Tibial nerve (tissue), 4 donors: ENCODE measurements around the gene DESI2. TPM values are rescaled to one million over a fixed set of nuclear protein-coding genes. Genes with fewer than 3 reads are reported as not detected.

Experiments
- DNase-seq, 2 donors: peaks; one replicate each; pipeline ENCODE4 v3.0.0-alpha.2; 2019; ENCODE audit warnings: low spot score in 2 of 2
- H3K27ac ChIP-seq, 4 donors: fragments of 200-600 bp; sonication (generic) in 3 of 4; one replicate each; pipeline ENCODE4 v1.5.1; 2017 to 2019; ENCODE audit warnings: mild to moderate bottlenecking in 1 of 4
- H3K27me3 ChIP-seq, 2 donors: fragments of 200-600 bp; sonication (generic) in 1 of 2; one replicate each; pipeline versions ENCODE4 v1.5.1 to v1.6.0; 2017 to 2019
- H3K36me3 ChIP-seq, 3 donors: fragments of 200-600 bp; sonication (generic); one replicate each; pipeline ENCODE4 v1.5.1; 2018 to 2019
- H3K4me1 ChIP-seq, 4 donors: fragments of 200-600 bp; sonication (generic) in 3 of 4; one replicate each; pipeline ENCODE4 v1.5.1; 2017 to 2019
- H3K4me3 ChIP-seq, 4 donors: fragments of 200-600 bp; sonication (generic) in 3 of 4; one replicate each; pipeline ENCODE4 v1.5.1; 2017 to 2019; ENCODE audit warnings: mild to moderate bottlenecking in 1 of 4, moderate library complexity in 1 of 4
- H3K9me3 ChIP-seq, 4 donors: fragments of 200-600 bp; sonication (generic) in 3 of 4; one replicate each; pipeline ENCODE4 v1.5.1; 2017 to 2019
- EP300 ChIP-seq, 2 donors: sonication (generic); formaldehyde crosslinking; IDR thresholded peaks; one replicate each; pipeline ENCODE4 v1.6.1; 2017; ENCODE audit warnings: antibody characterized with exemption in 2 of 2, mild to moderate bottlenecking in 1 of 2
- POLR2A ChIP-seq, 2 donors: fragments of 450-650 bp; IDR thresholded peaks; one replicate each; pipeline ENCODE4 v1.6.1; 2017; ENCODE audit warnings: antibody characterized with exemption in 2 of 2, mild to moderate bottlenecking in 2 of 2, moderate library complexity in 2 of 2
- WGBS, 2 donors: methylation state at CpG; one replicate each; pipeline ENCODE4 v1.1.5; 2018; 5-methylcytosine and 5-hydroxymethylcytosine counted together
- total RNA-seq, 4 donors: library from RNA; depleted of rRNA; stranded (reverse); fragments of >200 nt; gene quantifications; one replicate each; pipeline ENCODE4 v1.1.0, GENCODE V29; 2016
- TF ChIP-seq, protein P1 (sequence below), 5 experiments: fragments of 200-600 bp in 3 of 5; fragments of 450-650 bp in 2 of 5; sonication (generic) in 3 of 5; IDR thresholded peaks; one replicate each; pipeline ENCODE4 v1.5.1; 2016 to 2019; ENCODE audit warnings: antibody characterized with exemption in 5 of 5, mild to moderate bottlenecking in 3 of 5, moderate library complexity in 2 of 5

DESI2 gene
- total RNA-seq, 4 donors from 2014 or later = 18.8 to 25.5 (median 23.1) TPM

DNA sequence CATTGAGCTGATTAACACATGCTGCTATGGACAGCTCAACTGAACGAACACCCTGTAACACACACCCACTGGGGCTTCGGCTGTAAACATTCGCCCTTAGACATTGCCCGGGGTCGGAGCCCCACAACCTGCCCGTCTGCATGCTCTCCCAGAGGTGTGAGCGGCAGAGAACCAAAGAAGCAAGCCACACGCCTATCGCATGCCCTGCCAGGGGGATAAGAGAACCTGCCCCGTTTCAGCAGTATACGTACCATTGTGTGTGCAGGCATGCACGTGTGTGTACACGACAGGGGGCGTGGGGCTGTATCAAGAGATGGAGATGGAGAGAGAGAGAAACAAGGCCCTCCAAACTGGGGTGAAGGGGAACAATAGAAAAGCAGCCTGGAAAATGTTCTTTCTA, 9.9 kb upstream of the DESI2 start:
- no peak for DNase-seq
- WGBS, 2 donors = 92 to 94% methylated on average over 12 to 14 of the region's 14 CpGs
- TF ChIP-seq POLR2A (IDR thresholded peaks at IDR 0.05) = no peak
- TF ChIP-seq EP300 (IDR thresholded peaks at IDR 0.05) = no peak
- TF ChIP-seq, protein P1, sequence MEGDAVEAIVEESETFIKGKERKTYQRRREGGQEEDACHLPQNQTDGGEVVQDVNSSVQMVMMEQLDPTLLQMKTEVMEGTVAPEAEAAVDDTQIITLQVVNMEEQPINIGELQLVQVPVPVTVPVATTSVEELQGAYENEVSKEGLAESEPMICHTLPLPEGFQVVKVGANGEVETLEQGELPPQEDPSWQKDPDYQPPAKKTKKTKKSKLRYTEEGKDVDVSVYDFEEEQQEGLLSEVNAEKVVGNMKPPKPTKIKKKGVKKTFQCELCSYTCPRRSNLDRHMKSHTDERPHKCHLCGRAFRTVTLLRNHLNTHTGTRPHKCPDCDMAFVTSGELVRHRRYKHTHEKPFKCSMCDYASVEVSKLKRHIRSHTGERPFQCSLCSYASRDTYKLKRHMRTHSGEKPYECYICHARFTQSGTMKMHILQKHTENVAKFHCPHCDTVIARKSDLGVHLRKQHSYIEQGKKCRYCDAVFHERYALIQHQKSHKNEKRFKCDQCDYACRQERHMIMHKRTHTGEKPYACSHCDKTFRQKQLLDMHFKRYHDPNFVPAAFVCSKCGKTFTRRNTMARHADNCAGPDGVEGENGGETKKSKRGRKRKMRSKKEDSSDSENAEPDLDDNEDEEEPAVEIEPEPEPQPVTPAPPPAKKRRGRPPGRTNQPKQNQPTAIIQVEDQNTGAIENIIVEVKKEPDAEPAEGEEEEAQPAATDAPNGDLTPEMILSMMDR (IDR thresholded peaks at IDR 0.05) = no peak
- Histone ChIP-seq H3K36me3 (no peaks in the 10 kb centered on the region), H3K27me3 (no peaks in the 10 kb centered on the region), H3K27ac (no peak overlapping the region), H3K4me3 (no peak overlapping the region), H3K9me3 (no peaks in the 10 kb centered on the region), H3K4me1 (no peaks in the 10 kb centered on the region)

DNA sequence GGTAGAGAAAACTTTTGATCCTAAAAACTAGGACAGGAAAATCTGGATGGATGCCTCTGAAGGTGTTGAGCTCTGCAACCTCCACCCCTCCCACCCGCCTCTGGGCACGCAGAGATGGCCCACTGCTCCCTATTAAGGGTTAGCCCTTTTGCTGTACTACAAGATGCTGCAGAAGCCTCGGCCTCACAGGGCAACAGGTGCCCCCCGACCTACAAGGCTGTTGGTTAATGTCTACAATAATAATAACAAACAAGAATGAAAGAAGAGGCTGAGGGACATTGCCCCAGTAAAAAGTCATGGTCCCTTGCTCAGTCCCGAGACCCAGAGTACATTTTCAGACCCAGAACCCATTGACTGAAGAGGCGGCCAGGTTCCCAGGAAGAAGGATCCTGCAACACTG, 7.5 kb upstream of the DESI2 start:
- no peak for TF ChIP-seq POLR2A (IDR thresholded peaks at IDR 0.05)
- TF ChIP-seq EP300 (IDR thresholded peaks at IDR 0.05) = no peak
- Histone ChIP-seq H3K4me3 (no peak overlapping the region), H3K4me1 (no peaks in the 10 kb centered on the region), H3K36me3 (no peaks in the 10 kb centered on the region), H3K27ac (no peak overlapping the region), H3K9me3 (no peaks in the 10 kb centered on the region), H3K27me3 (no peaks in the 10 kb centered on the region)
- 77 to 78% methylated on average over 6 of the region's 6 CpGs for WGBS, 2 donors
- no peak for DNase-seq

DNA sequence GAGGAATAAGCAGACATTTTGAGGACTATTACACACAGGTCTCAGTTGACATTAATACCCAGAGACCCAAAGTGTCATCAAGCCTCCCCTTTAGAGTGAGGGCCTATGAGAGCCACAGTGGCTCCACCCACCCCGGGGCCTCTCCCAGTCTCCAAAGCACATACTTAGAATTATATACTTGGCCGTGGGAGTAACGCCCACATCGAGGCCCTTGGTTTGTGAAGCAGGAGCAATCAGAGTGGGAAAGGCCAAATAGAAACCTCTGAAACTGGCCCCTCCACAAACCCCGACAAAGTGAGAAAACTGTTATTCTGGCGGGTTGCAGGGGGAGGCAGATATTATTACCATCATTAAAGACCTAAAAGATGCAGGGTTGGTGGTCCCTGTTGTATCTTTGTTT, 7.0 kb upstream of the DESI2 start:
- WGBS, 2 donors = 45 to 57% methylated on average over 6 of the region's 6 CpGs

DNA sequence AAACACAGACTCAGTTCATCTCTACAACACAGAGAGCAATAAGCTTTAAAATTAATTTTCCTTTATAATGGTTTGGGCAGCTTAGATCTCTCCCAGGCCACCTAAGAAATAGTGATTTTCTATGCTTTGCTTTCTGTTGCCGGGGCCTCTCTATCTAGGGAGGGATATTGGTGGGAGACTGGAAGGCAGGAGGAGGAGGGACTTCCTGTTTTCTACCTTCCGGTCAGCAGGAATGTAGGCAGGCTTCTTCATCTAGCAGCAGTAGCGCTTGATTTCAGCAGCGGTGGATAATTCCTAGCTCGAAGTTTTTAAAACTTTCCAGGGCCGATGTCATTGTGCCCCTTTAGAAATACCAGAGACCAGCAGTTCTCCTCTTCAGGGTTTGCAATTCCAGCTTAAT, 5.1 kb upstream of the DESI2 start:
- peaks cover 0 to 9% (median 0%) of the 10 kb centered on the region in 4 donors for H3K4me1 ChIP-seq

More for the DNA sequence above, 7.0 kb upstream of the DESI2 start:
- Histone ChIP-seq H3K36me3 (no peaks in the 10 kb centered on the region), H3K27me3 (no peaks in the 10 kb centered on the region), H3K4me1 (no peaks in the 10 kb centered on the region), H3K4me3 (no peak overlapping the region), H3K27ac (no peak overlapping the region), H3K9me3 (no peaks in the 10 kb centered on the region)
- DNase-seq = no peak
- TF ChIP-seq EP300 (IDR thresholded peaks at IDR 0.05) (no peak), POLR2A (IDR thresholded peaks at IDR 0.05) (no peak)
- TF ChIP-seq, protein P1 (IDR thresholded peaks at IDR 0.05) = no peak

DNA sequence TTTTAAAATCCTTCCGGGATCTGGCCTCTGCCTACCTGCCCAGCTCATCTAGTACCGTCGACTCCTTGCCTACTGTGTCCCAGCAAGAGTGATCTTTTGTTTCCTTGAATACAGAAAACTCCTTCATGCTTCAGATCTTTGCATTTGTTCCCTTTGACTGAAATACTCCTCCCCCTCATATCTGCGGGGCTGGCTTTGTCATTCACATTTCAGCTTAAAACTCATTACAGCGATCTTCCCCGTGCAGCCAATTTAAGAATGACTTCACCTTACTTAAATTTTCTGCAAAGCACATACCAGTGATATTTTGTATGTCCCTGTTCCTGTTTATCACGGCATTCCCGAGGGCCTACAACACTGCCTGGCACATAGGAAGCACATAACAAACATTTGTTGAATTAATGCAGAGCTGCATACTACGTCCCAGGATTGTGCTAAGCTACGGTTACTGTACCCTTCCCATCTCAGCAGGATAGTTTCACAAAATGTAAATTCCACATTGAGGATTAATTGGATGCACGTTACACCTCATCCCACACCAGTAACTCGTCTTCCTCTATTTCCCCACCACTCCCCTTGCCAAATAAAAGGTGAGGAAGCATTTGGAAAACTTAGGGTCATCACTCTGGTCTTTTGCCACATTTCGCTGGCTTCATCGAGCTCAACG, 837 bp upstream of the DESI2 start:
- Histone ChIP-seq H3K4me3 (peak overlapping the region; percentile 46 to 98 (median 94)), H3K36me3 (peaks cover 0 to 4% (median 0%) of the 10 kb centered on the region in 3 donors), H3K27ac (peak overlapping the region; percentile 66 to 96 (median 84)), H3K4me1 (peaks cover 0 to 39% (median 15%) of the 10 kb centered on the region in 4 donors), H3K9me3 (no peaks in the 10 kb centered on the region), H3K27me3 (no peaks in the 10 kb centered on the region)
- TF ChIP-seq EP300 (IDR thresholded peaks at IDR 0.05) (no peak), POLR2A (IDR thresholded peaks at IDR 0.05) (no peak)
- TF ChIP-seq, protein P1 (IDR thresholded peaks at IDR 0.05) = no peak
- 30 to 32% methylated on average over 15 of the region's 15 CpGs for WGBS, 2 donors
- DNase-seq = no peak

More for the DNA sequence above, 5.1 kb upstream of the DESI2 start:
- H3K9me3 ChIP-seq = no peaks in the 10 kb centered on the region
- WGBS, 2 donors = 75 to 82% methylated on average over 6 of the region's 6 CpGs
- no peak for DNase-seq
- H3K27me3 ChIP-seq = no peaks in the 10 kb centered on the region
- TF ChIP-seq EP300 (IDR thresholded peaks at IDR 0.05) = no peak
- TF ChIP-seq, protein P1 (IDR thresholded peaks at IDR 0.05) = no peak
- no peak for TF ChIP-seq POLR2A (IDR thresholded peaks at IDR 0.05)
- H3K27ac ChIP-seq = no peak overlapping the region
- H3K36me3 ChIP-seq = no peaks in the 10 kb centered on the region
- H3K4me3 ChIP-seq = no peak overlapping the region
